RPMI8226 (cell line): ENCODE data around the gene ESPNL.

Experiments used
- DNase-seq: peaks from one replicate; pipeline ENCODE4 v3.0.0-alpha.2; 2015

ESPNL gene

GRCh38 chr2:238176613-238177012 lies 76.5 kb downstream of the ESPNL start:
- DNase-seq, result no peak

- DNase-seq, result no peak
Measured at GRCh38 chr2:238180554-238180953, 80.4 kb downstream of the ESPNL start.

GRCh38 chr2:238182362-238182761 lies 82.2 kb downstream of the ESPNL start:
- no peak for DNase-seq
